Effector memory CD4-positive, alpha-beta T cell (primary cell): ENCODE results near the gene ARL15.

Source experiments
- DNase-seq, 3 donors: peaks; one replicate each; pipeline ENCODE4 v3.0.0-alpha.2; 2020
- H3K27ac ChIP-seq: 2 replicates; pipeline ENCODE4 v1.7.0; 2013; ENCODE audit warnings: mild to moderate bottlenecking, low read length, moderate library complexity; ENCODE audit not compliant: insufficient read depth, poor library complexity, severe bottlenecking
- H3K27me3 ChIP-seq: replicated peaks from 2 replicates; pipeline ENCODE4 v1.7.0; 2013; ENCODE audit warnings: mild to moderate bottlenecking, low read length; ENCODE audit not compliant: insufficient read depth, control insufficient read depth, poor library complexity, severe bottlenecking
- H3K36me3 ChIP-seq: 2 replicates; pipeline ENCODE4 v1.7.0; 2013; ENCODE audit warnings: mild to moderate bottlenecking, low read length, moderate library complexity; ENCODE audit not compliant: control insufficient read depth, insufficient read depth
- H3K4me1 ChIP-seq: 2 replicates; pipeline ENCODE4 v1.7.0; 2013; ENCODE audit warnings: low read length, mild to moderate bottlenecking; ENCODE audit not compliant: control insufficient read depth, insufficient read depth, poor library complexity, severe bottlenecking
- H3K4me3 ChIP-seq: 2 replicates; pipeline ENCODE4 v1.7.0; 2013; ENCODE audit warnings: low read length, low read depth, mild to moderate bottlenecking; ENCODE audit not compliant: insufficient read depth, poor library complexity, severe bottlenecking
- H3K9me3 ChIP-seq: 2 replicates; pipeline ENCODE4 v1.7.0; 2013; ENCODE audit warnings: mild to moderate bottlenecking, low read length, moderate library complexity; ENCODE audit not compliant: control insufficient read depth

Gene ARL15

GRCh38 chr5:53915120-53915519 lies 395.3 kb downstream of the ARL15 start:
- Histone ChIP-seq H3K27me3 (no peaks in the 10 kb centered on the region), H3K4me1 (no peaks in the 10 kb centered on the region), H3K4me3 (no peak overlapping the region), H3K9me3 (no peaks in the 10 kb centered on the region), H3K36me3 (no peaks in the 10 kb centered on the region), H3K27ac (no peak overlapping the region)
- DNase-seq = no peak

- Histone ChIP-seq H3K4me3 (no peak overlapping the region), H3K27me3 (no peaks in the 10 kb centered on the region), H3K27ac (no peak overlapping the region), H3K4me1 (no peaks in the 10 kb centered on the region), H3K9me3 (no peaks in the 10 kb centered on the region), H3K36me3 (no peaks in the 10 kb centered on the region)
- no peak for DNase-seq
These were observed 396.4 kb downstream of the ARL15 start for GRCh38 chr5:53913941-53914340.

GRCh38 chr5:53908757-53909156 lies 401.6 kb downstream of the ARL15 start:
- Histone ChIP-seq H3K9me3 (no peaks in the 10 kb centered on the region), H3K36me3 (no peaks in the 10 kb centered on the region), H3K4me1 (no peaks in the 10 kb centered on the region), H3K27me3 (no peaks in the 10 kb centered on the region), H3K27ac (no peak overlapping the region), H3K4me3 (no peak overlapping the region)
- no peak for DNase-seq

GRCh38 chr5:53907827-53908226 lies 402.5 kb downstream of the ARL15 start:
- Histone ChIP-seq H3K4me3 (no peak overlapping the region), H3K27ac (no peak overlapping the region), H3K36me3 (no peaks in the 10 kb centered on the region), H3K9me3 (no peaks in the 10 kb centered on the region), H3K4me1 (no peaks in the 10 kb centered on the region), H3K27me3 (no peaks in the 10 kb centered on the region)
- DNase-seq = no peak

- Histone ChIP-seq H3K36me3 (no peaks in the 10 kb centered on the region), H3K4me1 (no peaks in the 10 kb centered on the region), H3K4me3 (no peak overlapping the region), H3K9me3 (no peaks in the 10 kb centered on the region), H3K27ac (no peak overlapping the region), H3K27me3 (no peaks in the 10 kb centered on the region)
- DNase-seq = no peak
These were observed 403.6 kb downstream of the ARL15 start for GRCh38 chr5:53906736-53907135.

- H3K9me3 ChIP-seq = no peaks in the 10 kb centered on the region
- H3K4me1 ChIP-seq = no peaks in the 10 kb centered on the region
- no peaks in the 10 kb centered on the region for H3K36me3 ChIP-seq
- H3K27ac ChIP-seq = no peak overlapping the region
- H3K27me3 ChIP-seq = no peaks in the 10 kb centered on the region
- H3K4me3 ChIP-seq = no peak overlapping the region
- no peak for DNase-seq
These were observed 408.0 kb downstream of the ARL15 start for GRCh38 chr5:53902296-53902907.

- no peak for DNase-seq
- no peaks in the 10 kb centered on the region for H3K9me3 ChIP-seq
These were observed 409.7 kb downstream of the ARL15 start for GRCh38 chr5:53900677-53901076.

GRCh38 chr5:53895091-53895683 lies 415.2 kb downstream of the ARL15 start:
- no peaks in the 10 kb centered on the region for H3K27me3 ChIP-seq
- H3K4me3 ChIP-seq = no peak overlapping the region
- no peaks in the 10 kb centered on the region for H3K36me3 ChIP-seq
- no peaks in the 10 kb centered on the region for H3K9me3 ChIP-seq
- no peak for DNase-seq
- no peak overlapping the region for H3K27ac ChIP-seq
- H3K4me1 ChIP-seq = no peaks in the 10 kb centered on the region

More at GRCh38 chr5:53900677-53901076, 409.7 kb downstream of the ARL15 start:
- no peaks in the 10 kb centered on the region for H3K27me3 ChIP-seq
- H3K27ac ChIP-seq = no peak overlapping the region
- no peaks in the 10 kb centered on the region for H3K4me1 ChIP-seq
- no peaks in the 10 kb centered on the region for H3K36me3 ChIP-seq
- H3K4me3 ChIP-seq = no peak overlapping the region

- Histone ChIP-seq H3K27me3 (no peaks in the 10 kb centered on the region), H3K9me3 (no peaks in the 10 kb centered on the region), H3K36me3 (no peaks in the 10 kb centered on the region), H3K27ac (no peak overlapping the region), H3K4me3 (no peak overlapping the region), H3K4me1 (no peaks in the 10 kb centered on the region)
- no peak for DNase-seq
These were observed 416.7 kb downstream of the ARL15 start for GRCh38 chr5:53893626-53894025.

GRCh38 chr5:53892224-53892623 lies 418.1 kb downstream of the ARL15 start:
- H3K9me3 ChIP-seq = no peaks in the 10 kb centered on the region
- no peak overlapping the region for H3K27ac ChIP-seq
- no peaks in the 10 kb centered on the region for H3K4me1 ChIP-seq
- H3K4me3 ChIP-seq = no peak overlapping the region
- H3K27me3 ChIP-seq = no peaks in the 10 kb centered on the region
- no peaks in the 10 kb centered on the region for H3K36me3 ChIP-seq
- DNase-seq = no peak
